ENCODE data around the gene SEC61A1. TPM values are rescaled to one million over a fixed set of nuclear protein-coding genes. Genes with fewer than 3 reads are reported as not detected.

Gene SEC61A1
- total and polyA plus RNA-seq, 8 donors = 36.8 to 200 (median 80.7) TPM

- no peak overlapping the region for H3K4me3 ChIP-seq
- WGBS, 5 donors = 61 to 81% (median 70%) methylated on average over 3 of the region's 3 CpGs
- intact Hi-C loops (cut with DNase I; ENCODE audit: low total_unique reads) = no loop called here
- peaks cover 30 to 37% (median 35%) of the 10 kb centered on the region in 4 donors for H3K4me1 ChIP-seq
- H3K27ac ChIP-seq = no peak overlapping the region
- TF ChIP-seq, protein P1, sequence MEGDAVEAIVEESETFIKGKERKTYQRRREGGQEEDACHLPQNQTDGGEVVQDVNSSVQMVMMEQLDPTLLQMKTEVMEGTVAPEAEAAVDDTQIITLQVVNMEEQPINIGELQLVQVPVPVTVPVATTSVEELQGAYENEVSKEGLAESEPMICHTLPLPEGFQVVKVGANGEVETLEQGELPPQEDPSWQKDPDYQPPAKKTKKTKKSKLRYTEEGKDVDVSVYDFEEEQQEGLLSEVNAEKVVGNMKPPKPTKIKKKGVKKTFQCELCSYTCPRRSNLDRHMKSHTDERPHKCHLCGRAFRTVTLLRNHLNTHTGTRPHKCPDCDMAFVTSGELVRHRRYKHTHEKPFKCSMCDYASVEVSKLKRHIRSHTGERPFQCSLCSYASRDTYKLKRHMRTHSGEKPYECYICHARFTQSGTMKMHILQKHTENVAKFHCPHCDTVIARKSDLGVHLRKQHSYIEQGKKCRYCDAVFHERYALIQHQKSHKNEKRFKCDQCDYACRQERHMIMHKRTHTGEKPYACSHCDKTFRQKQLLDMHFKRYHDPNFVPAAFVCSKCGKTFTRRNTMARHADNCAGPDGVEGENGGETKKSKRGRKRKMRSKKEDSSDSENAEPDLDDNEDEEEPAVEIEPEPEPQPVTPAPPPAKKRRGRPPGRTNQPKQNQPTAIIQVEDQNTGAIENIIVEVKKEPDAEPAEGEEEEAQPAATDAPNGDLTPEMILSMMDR (IDR thresholded peaks at IDR 0.05) = no peak
- no peak for TF ChIP-seq POLR2A (IDR thresholded peaks at IDR 0.05)
- TF ChIP-seq POLR2AphosphoS5 (IDR thresholded peaks at IDR 0.05) = no peak
- no peak for TF ChIP-seq EP300 (IDR thresholded peaks at IDR 0.05)
- H3K36me3 ChIP-seq = peaks cover 7 to 16% (median 14%) of the 10 kb centered on the region in 4 donors
- DNase-seq = no peak
- H3K27me3 ChIP-seq = no peaks in the 10 kb centered on the region
- H3K9me3 ChIP-seq = no peaks in the 10 kb centered on the region
These were observed 1.6 kb upstream of the SEC61A1 start for GRCh38 chr3:128050597-128050996.

- TF ChIP-seq POLR2AphosphoS5 (IDR thresholded peaks at IDR 0.05) = no peak
- no peak for TF ChIP-seq EP300 (IDR thresholded peaks at IDR 0.05)
- no peak for TF ChIP-seq POLR2A (IDR thresholded peaks at IDR 0.05)
- TF ChIP-seq, protein P1 (IDR thresholded peaks at IDR 0.05) = no peak
- Histone ChIP-seq H3K9me3 (no peaks in the 10 kb centered on the region), H3K4me1 (peaks cover 32 to 46% (median 39%) of the 10 kb centered on the region in 4 donors), H3K27ac (peak overlapping the region; percentile 83 to 95 (median 95)), H3K4me3 (peak overlapping the region; percentile 83 to 90 (median 88)), H3K27me3 (no peaks in the 10 kb centered on the region), H3K36me3 (peaks cover 14 to 24% (median 22%) of the 10 kb centered on the region in 4 donors)
- peak in 1 of 2 donors; percentile 57 for DNase-seq
- intact Hi-C loops (cut with DNase I; ENCODE audit: low total_unique reads) = no loop called here
- WGBS, 5 donors = 10 to 16% (median 12%) methylated on average over 10 of the region's 10 CpGs
These were observed 789 bp upstream of the SEC61A1 start for GRCh38 chr3:128051459-128051836.

DNA sequence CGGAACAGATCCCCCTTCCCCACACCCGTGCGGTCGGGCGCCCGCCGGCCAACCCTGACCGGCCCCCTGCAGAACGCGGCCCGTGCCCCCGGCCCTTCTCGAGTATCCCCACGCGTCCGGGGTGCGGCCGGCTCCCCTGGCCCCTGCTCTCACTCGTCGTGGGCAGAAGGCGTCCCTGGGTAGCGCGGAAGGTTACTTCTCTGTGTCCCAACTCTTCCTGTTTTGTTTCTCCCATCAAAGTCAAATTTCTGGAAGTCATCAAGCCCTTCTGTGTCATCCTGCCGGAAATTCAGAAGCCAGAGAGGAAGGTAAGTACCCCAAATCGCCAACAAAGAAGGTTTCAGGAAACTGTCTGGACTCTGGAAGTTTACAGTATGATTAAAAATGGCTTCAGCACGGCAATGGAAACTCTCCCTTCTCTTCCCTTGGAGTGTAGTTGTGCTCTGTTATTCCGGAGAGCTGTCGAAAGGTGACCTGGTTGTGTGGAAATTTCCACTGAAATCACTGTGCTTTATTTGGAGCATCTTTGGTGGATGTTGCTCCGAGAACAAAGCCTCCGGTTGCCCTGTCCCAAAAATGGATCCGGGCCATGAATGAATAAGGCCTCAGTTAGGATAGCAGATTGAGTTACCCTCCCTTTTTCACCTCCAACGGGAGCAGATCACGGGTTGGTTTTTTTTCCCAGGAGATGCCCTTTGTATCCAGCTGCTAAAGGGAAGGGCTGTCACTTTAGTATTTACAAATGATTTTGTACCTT lies 536 bp downstream of the SEC61A1 start:
- intact Hi-C loops (cut with DNase I; ENCODE audit: low total_unique reads) = no loop called here
- peak in 1 of 2 donors; percentile 48 for DNase-seq
- WGBS, 5 donors = 0 to 1% (median 1%) methylated on average over 31 to 33 of the region's 33 CpGs

DNA sequence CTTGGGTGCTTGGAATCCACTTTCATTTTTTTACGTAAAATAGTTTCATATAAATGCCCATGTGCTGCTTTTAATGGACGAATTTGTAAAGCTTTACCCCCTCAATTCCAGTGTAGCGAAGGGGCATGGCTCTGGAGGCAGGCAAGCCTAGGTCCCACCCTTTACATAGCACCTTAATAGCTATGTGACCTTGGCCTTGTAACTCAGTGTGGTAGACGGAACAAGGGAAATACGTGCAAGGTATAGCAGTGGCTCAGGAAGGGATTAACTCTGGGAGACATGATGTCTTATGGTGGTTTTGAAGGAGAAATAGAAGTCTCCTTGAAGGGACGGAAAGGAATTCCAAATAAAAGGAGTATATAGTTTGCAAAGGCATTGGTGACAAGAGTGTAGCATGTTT lies 1.4 kb downstream of the SEC61A1 start:
- intact Hi-C loops (cut with DNase I; ENCODE audit: low total_unique reads) = no loop called here
- peak overlapping the region; percentile 83 to 90 (median 88) for H3K4me3 ChIP-seq
- peaks cover 26 to 46% (median 43%) of the 10 kb centered on the region in 4 donors for H3K36me3 ChIP-seq
- no peaks in the 10 kb centered on the region for H3K9me3 ChIP-seq
- no peak for DNase-seq
- H3K27me3 ChIP-seq = no peaks in the 10 kb centered on the region
- H3K27ac ChIP-seq = peak overlapping the region in 4 of 5 donors; percentile 59 to 96 (median 94)
- H3K4me1 ChIP-seq = peaks cover 32 to 55% (median 39%) of the 10 kb centered on the region in 4 donors
- 23 to 46% (median 29%) methylated on average over 6 of the region's 6 CpGs for WGBS, 5 donors
- TF ChIP-seq POLR2A (IDR thresholded peaks at IDR 0.05) = no peak
- TF ChIP-seq EP300 (IDR thresholded peaks at IDR 0.05) = no peak
- no peak for TF ChIP-seq POLR2AphosphoS5 (IDR thresholded peaks at IDR 0.05)
- TF ChIP-seq, protein P1 (IDR thresholded peaks at IDR 0.05) = no peak

More for the DNA sequence above, 536 bp downstream of the SEC61A1 start:
- Histone ChIP-seq H3K27ac (peak overlapping the region; percentile 93 to 99 (median 95)), H3K4me3 (peak overlapping the region; percentile 83 to 90 (median 88)), H3K9me3 (no peaks in the 10 kb centered on the region), H3K36me3 (peaks cover 19 to 38% (median 35%) of the 10 kb centered on the region in 4 donors), H3K4me1 (peaks cover 32 to 55% (median 39%) of the 10 kb centered on the region in 4 donors), H3K27me3 (no peaks in the 10 kb centered on the region)
- TF ChIP-seq, protein P1 (IDR thresholded peaks at IDR 0.05) = no peak
- peak in 1 of 4 donors; percentile 50 for TF ChIP-seq POLR2A (IDR thresholded peaks at IDR 0.05)
